Measurements from ENCODE around the gene GNA12.

DNA sequence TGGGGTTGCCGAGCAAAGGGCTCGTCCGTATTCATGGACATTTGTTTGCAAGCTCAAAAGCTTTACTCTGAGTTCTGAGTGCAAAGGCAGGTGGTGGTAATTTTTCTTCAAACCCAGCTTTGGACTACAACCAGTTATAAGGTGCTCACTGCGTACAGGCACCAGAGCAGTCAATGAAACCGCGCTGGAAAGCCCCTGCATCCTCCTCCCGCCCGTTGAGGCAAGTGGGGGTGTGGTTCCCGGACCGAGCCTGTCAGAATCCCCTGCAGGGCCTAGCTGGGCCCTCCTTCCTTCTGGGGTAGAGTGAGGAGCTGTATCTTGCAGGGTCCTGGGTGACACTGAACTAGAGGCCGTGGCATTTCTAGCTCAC is 133.8 kb downstream of the GNA12 start:
- TF ChIP-seq, protein P1, sequence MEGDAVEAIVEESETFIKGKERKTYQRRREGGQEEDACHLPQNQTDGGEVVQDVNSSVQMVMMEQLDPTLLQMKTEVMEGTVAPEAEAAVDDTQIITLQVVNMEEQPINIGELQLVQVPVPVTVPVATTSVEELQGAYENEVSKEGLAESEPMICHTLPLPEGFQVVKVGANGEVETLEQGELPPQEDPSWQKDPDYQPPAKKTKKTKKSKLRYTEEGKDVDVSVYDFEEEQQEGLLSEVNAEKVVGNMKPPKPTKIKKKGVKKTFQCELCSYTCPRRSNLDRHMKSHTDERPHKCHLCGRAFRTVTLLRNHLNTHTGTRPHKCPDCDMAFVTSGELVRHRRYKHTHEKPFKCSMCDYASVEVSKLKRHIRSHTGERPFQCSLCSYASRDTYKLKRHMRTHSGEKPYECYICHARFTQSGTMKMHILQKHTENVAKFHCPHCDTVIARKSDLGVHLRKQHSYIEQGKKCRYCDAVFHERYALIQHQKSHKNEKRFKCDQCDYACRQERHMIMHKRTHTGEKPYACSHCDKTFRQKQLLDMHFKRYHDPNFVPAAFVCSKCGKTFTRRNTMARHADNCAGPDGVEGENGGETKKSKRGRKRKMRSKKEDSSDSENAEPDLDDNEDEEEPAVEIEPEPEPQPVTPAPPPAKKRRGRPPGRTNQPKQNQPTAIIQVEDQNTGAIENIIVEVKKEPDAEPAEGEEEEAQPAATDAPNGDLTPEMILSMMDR (IDR thresholded peaks at IDR 0.05; ENCODE audit: low read depth, low read length, missing input control), result no peak
- TF ChIP-seq RAD21 (IDR thresholded peaks at IDR 0.05) (no peak), JUND (IDR thresholded peaks at IDR 0.05) (no peak), YY1 (IDR thresholded peaks at IDR 0.05) (no peak), TAF1 (conservative IDR thresholded peaks at IDR 0.05) (no peak)

All from liver (tissue), 3 donors.